Lower leg skin (tissue), 3 donors: ENCODE measurements around the gene CALML3.
"Not testable (repeated sequence)": the region's sequence is repeated elsewhere in the genome, so short reads cannot be mapped to it uniquely, and the experiment has no call there.

ENCODE experiments used
- POLR2A ChIP-seq, 2 donors: fragments of 450-650 bp; IDR thresholded peaks; one replicate each; pipeline ENCODE4 v1.6.1; 2016 to 2017; ENCODE audit warnings: antibody characterized with exemption in 2 of 2, mild to moderate bottlenecking in 1 of 2, moderate library complexity in 1 of 2
- TF ChIP-seq, protein P1 (sequence below), 3 donors: fragments of 450-650 bp; IDR thresholded peaks; one replicate each; pipeline ENCODE4 v1.5.1; 2016; ENCODE audit warnings: antibody characterized with exemption in 3 of 3, mild to moderate bottlenecking in 3 of 3, moderate library complexity in 2 of 3

- TF ChIP-seq, protein P1, sequence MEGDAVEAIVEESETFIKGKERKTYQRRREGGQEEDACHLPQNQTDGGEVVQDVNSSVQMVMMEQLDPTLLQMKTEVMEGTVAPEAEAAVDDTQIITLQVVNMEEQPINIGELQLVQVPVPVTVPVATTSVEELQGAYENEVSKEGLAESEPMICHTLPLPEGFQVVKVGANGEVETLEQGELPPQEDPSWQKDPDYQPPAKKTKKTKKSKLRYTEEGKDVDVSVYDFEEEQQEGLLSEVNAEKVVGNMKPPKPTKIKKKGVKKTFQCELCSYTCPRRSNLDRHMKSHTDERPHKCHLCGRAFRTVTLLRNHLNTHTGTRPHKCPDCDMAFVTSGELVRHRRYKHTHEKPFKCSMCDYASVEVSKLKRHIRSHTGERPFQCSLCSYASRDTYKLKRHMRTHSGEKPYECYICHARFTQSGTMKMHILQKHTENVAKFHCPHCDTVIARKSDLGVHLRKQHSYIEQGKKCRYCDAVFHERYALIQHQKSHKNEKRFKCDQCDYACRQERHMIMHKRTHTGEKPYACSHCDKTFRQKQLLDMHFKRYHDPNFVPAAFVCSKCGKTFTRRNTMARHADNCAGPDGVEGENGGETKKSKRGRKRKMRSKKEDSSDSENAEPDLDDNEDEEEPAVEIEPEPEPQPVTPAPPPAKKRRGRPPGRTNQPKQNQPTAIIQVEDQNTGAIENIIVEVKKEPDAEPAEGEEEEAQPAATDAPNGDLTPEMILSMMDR (IDR thresholded peaks at IDR 0.05) = not testable (repeated sequence)
- not testable (repeated sequence) for TF ChIP-seq POLR2A (IDR thresholded peaks at IDR 0.05)
Observed at GRCh38 chr10:5559022-5559421, 34.3 kb downstream of the CALML3 start.
